CD14-positive monocyte (primary cell): Measurements from ENCODE around the gene IWS1. TPM values are rescaled to one million over a fixed set of nuclear protein-coding genes. Genes with fewer than 3 reads are reported as not detected.

Experiments
- DNase-seq, 3 donors: peaks; one replicate each; pipeline ENCODE4 v3.0.0-alpha.2; 2011 to 2022
- H2AFZ ChIP-seq: 2 replicates; pipeline ENCODE4 v1.6.0; 2012; ENCODE audit warnings: mild to moderate bottlenecking, low read depth, low read length, inconsistent platforms; ENCODE audit not compliant: insufficient read depth, poor library complexity, severe bottlenecking
- H3K27ac ChIP-seq, 2 donors: 1 replicate in 1 of 2; 2 replicates in 1 of 2; pipeline ENCODE4 v1.5.1; 2012 to 2013; ENCODE audit warnings: low read length in 2 of 2, control low read depth in 1 of 2, inconsistent platforms in 1 of 2, low read depth in 1 of 2, mild to moderate bottlenecking in 1 of 2
- H3K27me3 ChIP-seq, 2 donors: one replicate each; pipeline versions ENCODE4 v1.6.0 to v1.6.1; 2011 to 2013; ENCODE audit warnings: low read length in 2 of 2; ENCODE audit not compliant: control insufficient read depth in 2 of 2, insufficient read depth in 2 of 2
- H3K36me3 ChIP-seq, 2 donors: replicated peaks in 1 of 2; 1 replicate in 1 of 2; 2 replicates in 1 of 2; pipeline versions ENCODE4 v1.5.1 to v1.6.1; 2012 to 2013; ENCODE audit warnings: low read length in 2 of 2, control low read depth in 1 of 2, inconsistent platforms in 1 of 2, mild to moderate bottlenecking in 1 of 2; ENCODE audit not compliant: insufficient read depth in 2 of 2, control insufficient read depth in 1 of 2
- H3K4me1 ChIP-seq, 2 donors: 1 replicate in 1 of 2; 2 replicates in 1 of 2; pipeline versions ENCODE4 v1.5.1 to v1.6.1; 2012 to 2013; ENCODE audit warnings: low read length in 2 of 2, control low read depth in 1 of 2, inconsistent platforms in 1 of 2, mild to moderate bottlenecking in 1 of 2, moderate library complexity in 1 of 2; ENCODE audit not compliant: insufficient read depth in 2 of 2, control insufficient read depth in 1 of 2
- H3K4me2 ChIP-seq: replicated peaks from 2 replicates; pipeline ENCODE3; 2012; ENCODE audit warnings: low read length, moderate library complexity, mild to moderate bottlenecking; ENCODE audit not compliant: poor library complexity, severe bottlenecking; ENCODE audit errors: extremely low read depth
- H3K4me3 ChIP-seq, 3 experiments: fragments of 200-600 bp in 1 of 3; sonication (generic) in 1 of 3; replicated peaks in 1 of 3; 1 replicate in 2 of 3; 2 replicates in 1 of 3; pipeline ENCODE4 v1.5.1; 2011 to 2013; ENCODE audit warnings: low read length in 3 of 3, mild to moderate bottlenecking in 3 of 3, control low read depth in 2 of 3, low read depth in 2 of 3, inconsistent platforms in 1 of 3, moderate library complexity in 1 of 3
- H3K79me2 ChIP-seq: 2 replicates; pipeline ENCODE4 v1.6.0; 2012; ENCODE audit warnings: mild to moderate bottlenecking, control low read depth, inconsistent platforms, low read length, moderate library complexity; ENCODE audit not compliant: insufficient read depth
- H3K9ac ChIP-seq: 2 replicates; pipeline ENCODE4 v1.6.0; 2017; ENCODE audit warnings: low read length, mild to moderate bottlenecking; ENCODE audit not compliant: insufficient read depth, poor library complexity, severe bottlenecking
- H3K9me3 ChIP-seq, 2 donors: replicated peaks in 1 of 2; 1 replicate in 1 of 2; 2 replicates in 1 of 2; pipeline versions ENCODE4 v1.5.1 to v1.6.1; 2012 to 2013; ENCODE audit warnings: low read length in 2 of 2, control low read depth in 1 of 2; ENCODE audit not compliant: control insufficient read depth in 1 of 2, insufficient read depth in 1 of 2
- H4K20me1 ChIP-seq: 2 replicates; pipeline ENCODE4 v1.6.0; 2012; ENCODE audit warnings: mild to moderate bottlenecking, low read length, control low read depth, moderate library complexity; ENCODE audit not compliant: insufficient read depth
- H3K27ac Mint-ChIP-seq, 7 donors: one replicate each; pipeline ENCODE4 v1.8.0; 2020; ENCODE audit warnings: mild to moderate bottlenecking in 7 of 7, mixed read lengths in 7 of 7, moderate library complexity in 6 of 7, inconsistent platforms in 2 of 7
- H3K27me3 Mint-ChIP-seq, 3 donors: one replicate each; pipeline ENCODE4 v1.8.0; 2021 to 2022; ENCODE audit warnings: low read depth in 3 of 3, mild to moderate bottlenecking in 3 of 3, mixed read lengths in 3 of 3, moderate library complexity in 3 of 3, inconsistent platforms in 1 of 3
- H3K36me3 Mint-ChIP-seq, 2 donors: one replicate each; pipeline ENCODE4 v1.8.0; 2020; ENCODE audit warnings: mixed read lengths in 2 of 2, inconsistent platforms in 1 of 2, mild to moderate bottlenecking in 1 of 2
- H3K4me1 Mint-ChIP-seq: one replicate; pipeline ENCODE4 v1.8.0; 2020; ENCODE audit warnings: mild to moderate bottlenecking, mixed read lengths
- H3K4me3 Mint-ChIP-seq, 2 donors: one replicate each; pipeline ENCODE4 v1.8.0; 2020; ENCODE audit warnings: mild to moderate bottlenecking in 2 of 2, mixed read lengths in 2 of 2, moderate library complexity in 1 of 2
- H3K9me3 Mint-ChIP-seq, 7 donors: one replicate each; pipeline ENCODE4 v1.8.0; 2020 to 2022; ENCODE audit warnings: mixed read lengths in 7 of 7, mild to moderate bottlenecking in 6 of 7, moderate library complexity in 6 of 7, inconsistent platforms in 2 of 7
- WGBS: methylation state at CpG from one replicate; pipeline ENCODE4 v1.1.5; 2013; ENCODE audit warnings: missing lambda C conversion rate; ENCODE audit not compliant: insufficient coverage; 5-methylcytosine and 5-hydroxymethylcytosine counted together
- intact Hi-C, 2 donors: fragments of 100-400 bp; cut with micrococcal nuclease; formaldehyde crosslinking; loops; one replicate each; pipeline versions ENCODE4 v1.15.0 to v1.15.1; 2023
- polyA plus RNA-seq, 3 donors: library from polyadenylated mRNA; depleted of rRNA in 1 of 3; unstranded in 2 of 3; stranded (reverse) in 1 of 3; fragments of 300-500 nt in 2 of 3; fragments of >200 nt in 1 of 3; fragmentation: Illumina TruSeq in 2 of 3; gene quantifications; 1 replicate in 2 of 3; 2 replicates in 1 of 3; pipeline ENCODE4 v1.2.3, GENCODE V29; 2012 to 2021
- TF ChIP-seq, protein P1 (sequence below): fragments of 200-600 bp; IDR thresholded peaks from one replicate; pipeline ENCODE4 v1.8.0; 2022; ENCODE audit warnings: antibody characterized with exemption, mild to moderate bottlenecking

The IWS1 gene
- polyA plus RNA-seq, 3 donors: 7.9 to 21.3 (median 15.6) TPM

DNA sequence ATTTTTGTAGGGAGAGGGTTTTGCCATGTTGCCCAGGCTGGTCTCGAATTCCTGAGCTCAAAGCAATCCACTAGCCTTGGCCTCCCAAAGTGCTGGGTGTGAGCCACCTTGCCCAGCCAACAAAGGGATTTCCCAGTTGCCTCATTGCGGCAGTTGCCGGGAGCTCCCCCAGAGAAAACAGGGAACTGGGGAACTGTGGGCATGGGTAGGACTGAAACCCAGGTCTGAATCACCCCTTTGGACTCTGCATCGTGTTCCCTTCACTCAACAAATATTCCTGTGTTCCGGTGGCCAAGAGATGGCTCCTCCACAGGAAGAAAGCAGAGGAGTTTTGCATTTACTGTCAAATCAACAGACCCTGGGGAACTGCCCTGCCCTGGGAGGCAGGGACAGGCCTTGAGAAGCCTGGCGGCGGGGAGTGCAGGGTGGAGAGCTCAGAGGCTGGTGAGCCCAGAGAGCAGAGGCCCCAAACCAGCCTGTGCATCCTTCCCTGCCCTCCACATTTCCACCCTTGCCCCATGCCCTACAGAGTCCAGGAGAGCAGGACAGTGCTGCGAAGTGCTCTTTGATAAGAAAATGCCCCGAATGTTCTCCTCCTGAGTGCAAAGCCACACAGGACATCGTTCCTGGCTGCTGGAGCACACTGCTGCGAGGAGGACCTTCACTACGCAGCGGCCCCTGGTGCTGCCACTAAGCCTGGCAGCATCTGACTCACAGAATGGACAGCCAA lies 34.1 kb upstream of the IWS1 start:
- Mint-ChIP-seq H3K27me3 (peaks cover 1 to 7% (median 3%) of the 10 kb centered on the region in 3 donors), H3K4me3 (no peak overlapping the region), H3K4me1 (peaks cover 42% of the 10 kb centered on the region), H3K9me3 (peaks cover 3 to 16% (median 10%) of the 10 kb centered on the region in 7 donors), H3K27ac (peak overlapping the region in 1 of 7 donors; percentile 11), H3K36me3 (no peaks in the 10 kb centered on the region)
- H3K27me3 ChIP-seq: no peaks in the 10 kb centered on the region
- peaks cover 37 to 44% of the 10 kb centered on the region in 2 donors for H3K4me1 ChIP-seq
- TF ChIP-seq, protein P1, sequence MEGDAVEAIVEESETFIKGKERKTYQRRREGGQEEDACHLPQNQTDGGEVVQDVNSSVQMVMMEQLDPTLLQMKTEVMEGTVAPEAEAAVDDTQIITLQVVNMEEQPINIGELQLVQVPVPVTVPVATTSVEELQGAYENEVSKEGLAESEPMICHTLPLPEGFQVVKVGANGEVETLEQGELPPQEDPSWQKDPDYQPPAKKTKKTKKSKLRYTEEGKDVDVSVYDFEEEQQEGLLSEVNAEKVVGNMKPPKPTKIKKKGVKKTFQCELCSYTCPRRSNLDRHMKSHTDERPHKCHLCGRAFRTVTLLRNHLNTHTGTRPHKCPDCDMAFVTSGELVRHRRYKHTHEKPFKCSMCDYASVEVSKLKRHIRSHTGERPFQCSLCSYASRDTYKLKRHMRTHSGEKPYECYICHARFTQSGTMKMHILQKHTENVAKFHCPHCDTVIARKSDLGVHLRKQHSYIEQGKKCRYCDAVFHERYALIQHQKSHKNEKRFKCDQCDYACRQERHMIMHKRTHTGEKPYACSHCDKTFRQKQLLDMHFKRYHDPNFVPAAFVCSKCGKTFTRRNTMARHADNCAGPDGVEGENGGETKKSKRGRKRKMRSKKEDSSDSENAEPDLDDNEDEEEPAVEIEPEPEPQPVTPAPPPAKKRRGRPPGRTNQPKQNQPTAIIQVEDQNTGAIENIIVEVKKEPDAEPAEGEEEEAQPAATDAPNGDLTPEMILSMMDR: no peak
- intact Hi-C loops: no loop called here
- H3K36me3 ChIP-seq: no peaks in the 10 kb centered on the region
- peak in 1 of 3 donors; percentile 78 for DNase-seq
- no peaks in the 10 kb centered on the region for H3K79me2 ChIP-seq
- H4K20me1 ChIP-seq: no peaks in the 10 kb centered on the region
- peaks cover 0 to 4% of the 10 kb centered on the region in 2 donors for H3K9me3 ChIP-seq
- H3K4me3 ChIP-seq: no peak overlapping the region
- no peak overlapping the region for H3K9ac ChIP-seq
- 82% methylated on average over 10 of the region's 13 CpGs for WGBS
- no peak overlapping the region for H2AFZ ChIP-seq
- no peak overlapping the region for H3K27ac ChIP-seq
- no peak overlapping the region for H3K4me2 ChIP-seq

DNA sequence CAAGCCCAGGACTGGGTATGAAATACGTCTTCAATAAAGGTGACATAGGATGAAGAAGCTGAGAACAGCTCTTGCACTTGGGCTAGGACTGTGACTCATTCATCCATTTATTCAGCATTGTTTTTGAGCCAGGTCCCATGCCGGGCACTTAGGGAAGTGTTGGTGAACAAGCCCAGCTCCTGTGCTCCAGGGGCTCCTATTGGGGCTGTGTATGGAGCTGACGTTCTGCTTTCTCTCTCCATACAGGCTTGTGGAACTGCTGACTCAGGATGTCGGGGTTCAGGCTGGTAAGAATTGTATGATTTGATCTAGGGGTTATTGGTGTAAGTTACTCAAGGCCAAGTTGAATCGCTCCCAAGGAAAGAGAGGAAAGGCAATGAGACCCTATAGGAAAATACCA lies 33.2 kb upstream of the IWS1 start:
- Mint-ChIP-seq H3K9me3 (peaks cover 5 to 16% (median 12%) of the 10 kb centered on the region in 7 donors), H3K27ac (no peak overlapping the region), H3K27me3 (peaks cover 1 to 13% (median 3%) of the 10 kb centered on the region in 3 donors), H3K4me1 (peaks cover 34% of the 10 kb centered on the region), H3K4me3 (no peak overlapping the region), H3K36me3 (no peaks in the 10 kb centered on the region)
- peaks cover 29 to 35% of the 10 kb centered on the region in 2 donors for H3K4me1 ChIP-seq
- H3K4me3 ChIP-seq: no peak overlapping the region
- 87% methylated on average over 3 of the region's 5 CpGs for WGBS
- TF ChIP-seq, protein P1: no peak
- H3K9me3 ChIP-seq: peaks cover 0 to 4% of the 10 kb centered on the region in 2 donors
- peak in 1 of 3 donors; percentile 23 for DNase-seq
- no peak overlapping the region for H3K9ac ChIP-seq
- no peak overlapping the region for H2AFZ ChIP-seq
- H3K79me2 ChIP-seq: no peaks in the 10 kb centered on the region
- no peak overlapping the region for H3K4me2 ChIP-seq
- no peaks in the 10 kb centered on the region for H3K36me3 ChIP-seq
- H4K20me1 ChIP-seq: no peaks in the 10 kb centered on the region
- H3K27me3 ChIP-seq: no peaks in the 10 kb centered on the region
- intact Hi-C loops: no loop called here
- H3K27ac ChIP-seq: no peak overlapping the region
